Superior temporal gyrus (tissue), 1 donor: ENCODE results near the gene ANK2.
"Not testable (repeated sequence)": the region's sequence is repeated elsewhere in the genome, so short reads cannot be mapped to it uniquely, and the experiment has no call there.

Source experiments
- DNase-seq: peaks from one replicate; pipeline ENCODE4 v3.0.0-alpha.2; 2016; ENCODE audit errors: extremely low spot score

ANK2 gene

DNA sequence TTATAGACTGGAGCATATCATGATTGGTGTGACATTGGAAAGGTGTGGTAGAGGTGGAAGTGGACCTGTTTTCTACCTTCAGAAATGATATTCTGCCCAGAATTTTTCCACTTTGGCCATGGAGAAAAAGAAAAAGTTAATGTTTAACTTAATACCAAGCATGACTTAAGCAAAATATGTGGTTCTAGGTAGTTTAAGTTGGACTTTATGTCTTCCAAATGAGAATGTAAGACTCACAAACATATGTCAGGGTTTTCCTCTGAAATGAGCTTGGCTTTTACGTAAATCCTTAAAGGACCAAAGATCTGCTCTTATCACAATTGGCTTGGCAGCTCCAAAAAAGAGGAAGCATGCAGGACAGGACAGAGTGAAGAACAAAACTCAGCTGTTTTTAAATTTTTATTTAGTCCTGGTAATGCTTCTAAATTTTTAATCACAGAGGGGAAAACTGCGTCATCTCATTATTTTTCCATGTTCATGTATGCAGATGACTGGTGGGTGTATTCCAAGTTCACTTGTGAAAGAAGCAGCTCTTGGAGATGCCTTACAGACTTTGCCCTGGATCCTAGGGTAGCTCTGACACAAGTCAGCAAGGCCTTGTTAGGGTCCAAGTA, 98.2 kb downstream of the ANK2 start:
- no peak for DNase-seq

DNA sequence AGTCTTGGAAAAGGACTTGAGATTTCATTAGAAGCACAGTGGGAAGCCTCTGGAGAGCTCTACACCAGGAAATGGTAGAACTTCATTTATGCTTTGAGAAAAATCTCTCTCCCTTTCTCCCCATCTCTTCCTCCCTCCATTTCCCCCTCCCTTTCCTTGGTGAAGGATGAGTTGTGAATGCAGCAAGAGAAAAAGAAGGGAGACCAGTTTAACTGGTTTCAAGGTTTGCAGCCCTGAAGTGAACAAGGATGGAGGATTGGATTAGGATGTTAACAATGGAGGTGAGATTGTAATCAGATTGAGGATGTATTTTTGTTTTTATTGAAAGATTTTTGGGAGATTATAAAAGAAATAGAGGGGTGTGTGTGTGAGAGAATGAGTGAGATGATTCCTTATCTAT, 99.5 kb downstream of the ANK2 start:
- DNase-seq: no peak

DNA sequence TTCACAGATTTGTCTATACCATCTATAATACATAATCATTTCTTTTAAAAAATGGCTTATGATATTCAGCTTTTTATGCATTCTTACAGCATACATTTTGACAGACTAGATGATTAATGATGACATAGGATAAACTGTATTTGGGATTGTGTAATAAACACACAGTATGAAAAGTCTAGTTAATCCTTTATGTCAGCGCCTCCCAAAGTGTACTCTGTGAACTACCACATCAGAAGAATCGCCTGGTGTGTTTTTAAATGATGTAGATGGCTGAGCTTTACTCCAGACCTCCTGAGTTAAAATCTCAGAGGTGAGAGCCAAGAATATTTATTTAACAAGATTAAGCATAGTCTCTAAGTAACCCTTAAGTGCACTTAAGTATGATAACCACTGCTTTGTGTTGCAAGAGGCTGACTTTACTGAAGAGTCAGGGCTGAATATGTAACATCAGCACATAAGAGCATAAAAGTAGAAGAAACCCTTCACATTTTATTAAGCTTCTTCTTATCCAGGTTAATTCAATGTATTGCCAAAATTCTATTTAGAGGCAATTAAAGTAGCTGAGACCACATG, 104.2 kb downstream of the ANK2 start:
- DNase-seq: no peak

DNA sequence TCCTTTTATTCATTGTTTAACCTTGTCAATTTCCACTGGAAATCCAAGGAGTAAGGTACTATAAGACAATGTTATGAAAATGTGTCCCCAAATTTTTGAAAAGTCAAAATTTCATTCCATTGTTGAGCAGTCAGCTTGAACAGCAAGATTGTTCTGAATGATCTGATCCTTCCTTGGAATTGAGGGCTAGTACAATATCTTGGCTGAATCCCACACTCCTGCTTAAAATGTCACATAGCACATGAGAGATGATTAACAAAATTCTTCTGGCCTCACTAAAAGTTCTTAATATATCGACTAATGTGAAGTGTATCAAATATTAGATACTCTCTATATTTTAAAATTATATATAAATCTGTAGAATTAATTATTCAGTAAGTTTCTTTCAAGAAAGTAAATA, 104.8 kb downstream of the ANK2 start:
- DNase-seq: no peak

DNA sequence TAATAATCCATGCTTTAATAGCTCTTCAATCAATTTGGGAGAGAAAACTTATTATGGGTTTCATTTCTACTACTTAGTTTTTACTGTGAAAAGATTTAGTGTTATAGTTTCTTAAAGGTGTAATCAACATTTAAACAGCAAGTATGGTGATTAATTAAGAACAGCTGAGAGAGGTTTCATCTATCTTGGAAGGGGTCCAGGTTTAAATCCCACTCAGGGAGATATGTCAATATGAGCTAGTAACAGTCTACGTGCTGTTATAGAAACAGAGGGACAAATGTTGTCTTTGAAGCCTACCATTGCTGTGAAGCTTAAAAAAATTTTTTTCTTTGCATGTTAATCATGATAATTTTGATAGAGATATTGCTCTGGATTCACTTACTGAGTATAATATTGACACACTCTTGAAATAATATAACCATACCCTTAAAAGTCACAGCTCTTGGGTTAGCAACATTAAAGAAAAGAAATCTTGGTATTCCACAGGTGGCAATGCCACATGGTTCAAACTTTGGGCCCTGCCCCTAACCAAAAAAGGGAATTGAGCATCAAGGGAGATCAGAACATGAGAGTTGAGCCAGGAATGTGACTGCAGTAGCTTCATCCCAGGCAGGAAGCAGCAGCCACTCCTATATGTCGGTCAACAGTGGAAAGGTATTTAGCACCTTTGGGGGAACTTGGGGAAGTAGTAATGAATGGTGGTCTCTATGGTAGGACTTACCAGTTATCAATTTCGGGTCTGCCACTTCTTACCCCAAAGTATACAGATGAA, 107.8 kb downstream of the ANK2 start:
- DNase-seq: no peak

DNA sequence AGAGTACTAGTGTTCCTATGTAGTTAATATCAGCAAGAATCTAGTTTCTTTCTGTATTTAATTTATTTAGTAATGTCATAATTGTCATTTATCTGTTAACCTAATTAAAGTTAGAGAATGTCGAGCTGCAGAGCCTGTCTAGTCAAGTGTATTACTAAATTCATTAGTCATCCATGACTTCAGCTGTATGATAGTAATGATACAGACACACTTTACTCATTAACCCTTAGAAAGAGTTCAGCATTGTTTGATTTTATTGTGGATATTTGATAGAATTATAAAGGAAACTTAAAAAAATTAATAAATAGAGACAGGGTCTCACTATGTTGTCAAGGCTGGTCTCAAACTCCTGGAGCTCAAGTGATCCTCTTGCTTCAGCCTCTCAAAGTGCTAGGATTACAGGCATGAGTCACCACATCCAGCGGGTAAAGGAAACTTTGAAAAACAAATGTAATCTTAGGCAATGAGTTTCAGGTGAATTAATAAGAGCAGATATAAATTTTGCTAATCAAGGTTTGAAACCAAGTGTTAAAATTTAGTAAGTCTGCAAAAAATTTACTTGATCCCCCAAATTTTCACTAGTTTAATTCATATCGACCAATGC, 110.6 kb downstream of the ANK2 start:
- DNase-seq: no peak

DNA sequence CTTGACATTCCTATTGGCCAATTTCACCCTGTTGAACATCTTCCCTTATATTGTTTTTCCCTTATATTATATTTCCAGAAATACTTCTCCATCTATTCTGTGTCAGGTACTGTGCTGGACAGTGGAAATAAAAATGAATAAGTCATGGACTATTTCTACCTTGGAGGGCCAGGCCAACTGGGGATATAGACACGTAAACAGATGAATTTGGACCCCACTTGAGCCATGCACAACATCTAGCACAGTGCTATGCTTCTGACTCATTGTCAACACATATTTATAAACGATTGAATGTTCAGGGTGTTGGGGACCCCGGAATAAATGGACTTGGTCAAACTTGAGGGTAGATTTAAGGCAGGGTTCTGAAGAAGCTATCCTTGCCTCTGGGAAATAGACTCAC, 111.1 kb downstream of the ANK2 start:
- no peak for DNase-seq

DNA sequence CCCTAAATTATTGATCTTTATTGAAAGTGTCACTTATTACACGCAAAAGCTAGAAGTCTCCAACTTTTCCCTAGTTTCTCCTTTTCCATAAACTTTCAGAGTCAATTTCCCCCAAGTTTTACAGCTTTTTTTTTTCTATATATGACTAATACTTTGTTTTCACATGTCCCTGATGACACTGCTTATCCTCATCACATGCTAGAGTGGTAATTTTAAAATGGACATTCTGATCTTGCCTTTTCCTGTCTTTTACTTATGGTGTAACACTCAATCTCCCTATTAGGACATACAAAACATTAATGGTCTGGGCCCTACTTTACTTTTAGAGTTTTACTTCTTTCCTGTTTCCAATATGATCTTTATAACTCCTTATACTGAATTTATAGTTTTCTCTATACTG, 112.6 kb downstream of the ANK2 start:
- DNase-seq: no peak

DNA sequence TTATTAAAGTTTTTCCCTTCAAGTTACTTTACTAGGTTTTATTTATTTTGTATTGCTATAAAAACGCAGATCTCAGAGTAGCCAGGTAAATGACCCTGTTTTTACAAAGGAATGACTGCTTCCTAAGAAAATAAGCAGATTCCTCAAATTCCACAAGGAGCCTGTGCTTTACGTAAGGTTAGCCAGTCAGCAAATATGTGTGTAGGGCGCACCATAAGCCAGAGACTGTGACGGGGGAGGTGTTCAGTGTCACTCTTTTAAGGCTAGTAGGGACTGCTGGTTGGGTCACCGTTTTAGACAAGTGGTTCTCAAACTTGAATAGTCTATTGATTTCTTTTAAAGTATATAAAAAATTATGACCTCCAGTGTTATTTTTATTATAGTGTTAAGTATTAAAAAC, 119.9 kb downstream of the ANK2 start:
- no peak for DNase-seq

DNA sequence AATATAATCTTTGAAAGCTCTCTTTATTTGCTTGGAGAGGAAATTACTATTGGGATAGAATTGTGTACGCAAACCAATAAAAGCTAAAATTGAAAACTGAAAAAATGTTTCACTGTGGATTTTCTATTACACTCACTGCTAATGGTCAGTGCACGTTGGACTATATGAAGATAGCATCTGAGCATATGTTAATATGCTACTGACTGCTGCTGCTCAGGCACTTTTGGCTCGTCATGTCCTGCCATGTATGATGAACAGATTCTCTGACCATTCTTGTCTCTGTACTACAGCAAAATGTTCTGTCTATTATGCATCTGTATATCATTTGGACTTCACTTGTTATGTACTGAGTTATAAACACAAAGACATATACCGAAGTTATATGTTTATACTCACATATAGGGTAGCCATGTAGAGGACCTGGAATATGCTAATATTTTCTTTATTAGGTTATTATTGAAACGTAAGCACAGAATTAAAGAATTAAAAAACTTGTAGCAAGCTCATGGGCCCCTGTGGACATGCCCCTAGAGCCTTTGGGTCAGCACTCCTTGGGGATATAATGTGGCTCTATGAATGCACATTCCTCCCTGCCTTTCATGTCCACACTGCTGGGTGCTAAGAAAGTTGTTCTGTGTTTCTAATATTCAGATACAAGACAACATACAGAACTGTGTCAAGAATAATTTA, 120.8 kb downstream of the ANK2 start:
- DNase-seq: no peak

DNA sequence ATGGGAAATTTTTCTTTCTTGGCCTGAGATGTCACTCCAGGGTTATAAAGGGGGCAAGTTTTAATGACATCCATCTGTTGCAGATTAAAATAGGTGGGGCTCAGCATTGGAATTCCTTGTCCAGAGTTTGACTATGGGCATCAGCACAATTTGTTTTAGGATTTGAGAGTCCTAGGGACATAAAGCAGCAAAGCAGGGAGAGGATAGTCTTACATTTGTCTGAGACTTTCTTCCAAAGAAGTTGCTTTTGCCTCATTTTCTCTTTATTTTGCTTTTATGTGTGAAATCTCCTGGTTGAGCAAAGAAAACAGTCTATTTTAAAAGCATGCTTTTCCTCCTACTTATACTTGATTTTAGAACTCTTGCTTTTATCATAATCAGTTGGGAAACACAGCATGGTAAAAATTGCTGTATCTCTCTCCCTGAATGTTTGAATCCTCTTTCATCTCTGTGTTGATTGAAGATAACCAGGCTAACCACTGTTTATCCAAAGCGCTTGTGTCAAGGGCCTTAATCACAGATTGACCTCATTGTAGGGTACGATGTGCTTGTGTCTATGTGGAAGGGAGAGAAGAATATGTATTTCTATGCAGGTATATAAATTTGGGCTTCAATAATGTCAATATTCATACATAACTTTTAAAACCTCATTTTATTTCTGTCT, 121.5 kb downstream of the ANK2 start:
- no peak for DNase-seq

DNA sequence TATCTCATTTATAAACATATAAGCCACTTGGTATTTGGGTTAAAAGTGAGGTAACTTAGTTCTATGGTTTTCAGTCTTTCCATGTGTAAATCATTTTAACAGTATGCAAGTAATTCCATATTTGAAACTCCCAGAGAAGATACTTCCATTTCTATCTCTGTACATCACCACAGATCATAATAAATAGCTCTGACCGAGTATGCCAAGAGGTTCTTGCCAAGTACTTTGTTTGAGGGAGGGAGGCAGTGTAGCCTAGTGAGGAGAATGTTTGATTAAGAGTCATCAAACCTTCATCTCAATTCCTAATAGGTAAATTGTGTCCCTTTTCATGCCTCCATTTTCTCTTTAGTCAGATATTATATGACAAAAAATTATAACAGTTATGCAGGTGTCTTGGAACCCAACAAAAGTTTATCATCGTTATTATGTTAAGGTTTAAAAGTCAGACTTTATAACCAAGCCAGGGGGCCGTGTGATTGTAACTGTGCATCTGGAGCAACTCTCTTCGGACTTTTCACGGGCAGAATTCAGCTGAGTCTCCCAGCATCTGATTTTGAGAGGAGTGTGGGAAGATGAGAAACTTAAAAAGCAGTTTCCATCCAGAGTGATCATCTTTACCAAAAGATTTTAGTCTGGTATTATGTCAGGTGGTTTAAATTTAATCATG, 123.8 kb downstream of the ANK2 start:
- DNase-seq: no peak

DNA sequence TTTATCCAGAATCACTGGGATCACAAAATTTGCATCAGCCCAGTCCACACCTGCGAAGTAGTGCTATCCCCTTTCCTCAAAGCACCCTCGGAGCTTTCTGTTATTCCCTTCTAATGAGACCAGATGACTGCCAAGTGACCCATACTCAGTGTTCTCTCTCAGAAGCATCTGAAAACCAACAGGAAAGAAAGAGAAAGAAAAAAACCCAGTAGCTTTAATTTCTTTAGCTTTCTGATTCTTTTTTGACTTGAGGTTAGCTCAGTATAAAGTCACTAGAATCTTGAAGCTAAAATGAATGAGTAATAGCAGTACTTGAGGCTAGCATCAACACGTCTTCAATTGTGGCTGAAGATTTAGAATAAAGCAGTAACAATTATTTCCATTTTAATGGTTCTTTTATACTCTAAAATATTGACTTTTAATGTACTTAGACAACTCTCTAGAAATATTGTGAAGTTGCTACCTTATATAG, 124.4 kb downstream of the ANK2 start:
- no peak for DNase-seq

DNA sequence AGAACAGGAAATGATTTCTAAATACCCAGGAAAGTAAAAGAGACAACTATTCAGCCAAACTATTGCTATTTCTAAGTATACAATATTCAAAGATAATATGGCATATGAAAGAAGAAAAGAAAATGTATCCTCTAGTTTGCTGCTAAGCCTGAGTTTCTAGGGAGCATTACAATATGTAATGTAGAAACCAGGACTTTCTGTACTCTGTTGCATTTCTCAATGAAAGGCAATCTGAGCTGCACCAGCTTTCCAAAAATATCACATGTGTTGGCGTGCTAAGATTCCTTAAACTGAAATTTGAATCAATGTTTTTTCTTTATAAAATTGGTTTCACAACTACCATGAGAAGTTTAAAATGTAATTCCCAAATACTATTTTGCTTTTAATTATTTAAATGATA, 129.6 kb downstream of the ANK2 start:
- DNase-seq: peak; percentile 70

DNA sequence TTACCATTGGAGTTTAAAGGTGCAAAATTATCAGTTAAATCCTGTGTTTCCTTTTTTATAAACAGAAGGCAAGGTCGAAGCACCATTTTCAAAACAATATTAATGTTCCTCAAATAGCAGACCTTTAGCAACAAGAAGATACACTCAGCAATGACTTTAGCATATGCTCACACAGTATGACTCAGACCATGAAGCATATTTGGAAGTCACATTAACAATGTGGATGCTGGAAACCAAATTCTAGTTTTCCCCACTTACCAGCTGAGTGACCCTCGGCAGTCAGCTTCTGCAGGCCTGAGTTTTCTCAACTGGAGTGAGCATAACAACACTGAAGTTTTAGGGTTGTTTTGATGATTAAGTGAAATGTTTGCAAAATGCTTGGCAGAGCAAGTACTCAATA, 130.5 kb downstream of the ANK2 start:
- DNase-seq: no peak

DNA sequence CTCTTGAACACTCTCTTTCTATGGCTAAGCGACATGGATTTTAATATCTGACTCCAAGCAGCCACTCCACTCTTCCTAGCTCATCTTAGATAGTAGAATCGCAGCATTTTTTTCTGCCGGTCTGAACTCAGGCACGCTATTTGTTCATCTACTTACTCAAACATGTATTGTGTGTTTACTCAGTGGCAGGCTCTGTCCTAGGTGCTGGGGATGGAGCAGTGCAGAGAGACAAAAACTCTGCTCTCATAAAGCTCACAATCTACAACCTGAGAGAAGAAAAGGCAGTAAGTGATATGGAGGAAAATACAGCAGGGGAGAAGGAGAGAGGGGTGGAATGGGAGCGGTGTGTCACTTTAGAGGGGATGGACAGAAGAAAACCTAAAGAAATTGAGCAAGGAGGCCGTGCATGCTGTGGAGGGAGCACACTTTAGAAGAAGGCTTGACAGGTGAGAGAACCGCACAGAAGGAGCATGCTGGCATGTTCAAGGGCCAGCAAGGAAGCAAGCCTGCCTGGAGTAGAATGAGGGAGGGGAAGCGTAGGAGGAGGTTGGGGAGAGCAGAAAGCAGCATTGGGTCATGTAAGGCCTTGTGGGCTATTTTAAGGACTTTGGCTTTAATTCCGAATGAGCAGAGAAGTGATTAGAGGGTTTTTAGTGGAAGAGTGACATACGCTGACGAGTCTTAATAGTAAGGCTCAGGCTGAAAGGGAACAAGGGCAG, 132.0 kb downstream of the ANK2 start:
- DNase-seq: no peak

DNA sequence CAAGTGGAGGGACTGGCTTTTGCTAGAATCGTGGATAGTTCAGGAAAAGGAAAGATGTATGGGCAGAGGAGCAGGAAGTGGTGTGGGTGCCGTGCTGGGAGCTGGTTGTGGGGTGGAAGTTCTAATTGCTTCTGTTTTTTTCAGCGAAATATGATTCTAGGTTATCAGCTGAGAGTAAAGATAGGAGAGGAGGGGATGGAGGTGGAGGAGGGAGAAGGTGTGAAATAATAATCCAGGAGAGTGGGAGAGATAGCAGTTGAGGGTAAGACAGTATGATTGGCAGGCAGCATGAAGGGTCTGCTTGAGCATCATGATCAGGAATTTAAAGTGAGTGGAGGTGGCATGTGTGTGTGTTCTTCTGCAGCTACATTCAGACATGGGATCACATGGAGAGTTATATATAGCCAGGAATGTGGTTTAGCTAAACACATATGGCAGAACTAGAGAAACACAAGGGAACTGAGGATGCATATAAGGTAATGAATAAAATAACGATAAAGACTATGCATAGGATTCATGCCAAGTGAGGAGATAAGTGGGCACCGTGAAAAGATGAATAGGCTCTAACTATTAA, 133.7 kb downstream of the ANK2 start:
- DNase-seq: no peak

DNA sequence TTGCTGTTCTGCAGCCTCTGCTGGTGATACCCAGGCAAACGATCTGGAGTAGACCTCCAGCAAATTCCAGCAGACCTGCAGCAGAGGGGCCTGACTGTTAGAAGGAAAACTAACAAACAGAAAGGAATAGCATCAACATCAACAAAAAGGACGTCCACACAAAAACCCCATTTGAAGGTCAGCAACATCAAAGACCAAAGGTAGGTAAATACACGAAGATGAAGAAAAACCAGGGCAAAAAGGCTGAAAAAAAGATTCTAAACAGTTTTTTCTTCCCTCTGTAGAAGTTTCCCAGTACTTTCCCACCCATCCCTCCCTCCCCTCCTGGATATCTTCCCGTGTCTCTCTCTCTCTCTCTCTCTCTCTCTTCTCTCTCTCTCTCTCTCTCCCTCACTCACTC, 136.8 kb downstream of the ANK2 start:
- DNase-seq: not testable (repeated sequence)

DNA sequence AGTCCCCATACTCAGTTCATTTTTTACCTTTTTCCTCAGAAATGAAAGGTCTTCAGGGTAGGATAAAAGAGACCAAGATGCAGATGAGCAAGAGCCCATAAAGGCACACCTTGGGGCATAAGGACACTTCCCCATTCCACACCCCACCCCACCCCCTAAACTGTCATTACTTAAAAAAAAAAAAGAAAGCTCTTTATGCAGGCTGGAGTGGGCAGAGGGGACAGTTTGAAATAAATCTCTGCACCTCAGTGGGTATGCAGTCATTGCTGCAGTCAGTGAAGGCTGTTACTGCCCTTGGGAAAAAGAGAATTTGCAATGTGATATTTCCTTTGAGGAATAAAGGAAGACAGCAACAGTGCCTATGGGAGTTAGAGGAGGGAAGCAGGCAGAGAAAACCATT, 137.5 kb downstream of the ANK2 start:
- DNase-seq: no peak

DNA sequence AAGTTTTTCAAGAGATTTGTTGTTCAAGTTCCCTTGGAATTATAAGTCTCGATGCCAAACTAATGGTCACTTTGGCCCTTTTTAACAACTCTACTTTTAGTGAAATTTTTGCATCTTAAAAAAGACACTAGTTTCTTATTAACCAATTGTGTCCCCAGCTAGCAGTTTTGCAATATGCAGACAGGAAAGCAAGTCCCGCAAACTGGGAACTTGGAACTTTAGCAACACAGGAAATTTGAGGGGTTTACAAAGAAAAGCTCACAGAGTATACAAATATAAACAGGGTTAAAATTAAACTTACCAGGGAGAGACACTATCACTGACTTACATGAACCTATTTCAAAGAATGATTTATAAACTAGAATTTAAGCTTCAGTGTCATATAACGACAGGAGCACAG, 137.9 kb downstream of the ANK2 start:
- no peak for DNase-seq
